PC-9 (cell line): ENCODE results near the gene DIAPH2.

Experiments used
- CTCF ChIP-seq: fragments of 200-600 bp; sonication (generic); conservative IDR thresholded peaks from 2 replicates; pipeline ENCODE4 v1.6.1; 2017; ENCODE audit warnings: mixed run types, antibody characterized with exemption, mild to moderate bottlenecking, moderate library complexity
- EZH2 ChIP-seq: fragments of 200-600 bp; sonication (generic); IDR thresholded peaks from 2 replicates; pipeline ENCODE4 v1.8.0; 2017; ENCODE audit warnings: antibody characterized with exemption, low read depth

DNA sequence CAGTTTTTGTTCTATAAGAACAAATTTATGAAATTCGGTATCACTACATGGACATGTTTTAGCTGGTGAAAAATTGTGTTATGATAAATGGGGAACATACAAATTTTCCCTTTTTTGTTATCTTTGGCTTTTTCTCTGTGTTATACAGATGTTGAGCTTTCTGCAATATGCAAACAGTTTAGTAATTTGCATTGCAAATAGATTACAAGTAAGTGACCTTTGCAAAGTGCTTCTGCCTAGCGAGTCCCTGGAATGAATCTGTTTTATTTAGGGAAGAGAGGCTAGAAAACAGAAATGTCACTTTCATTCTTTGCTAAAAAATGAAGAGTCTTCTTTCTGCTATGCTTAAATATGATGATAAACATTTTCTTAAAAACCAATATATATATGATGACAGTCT is 660.1 kb downstream of the DIAPH2 start:
- TF ChIP-seq CTCF (no peak), EZH2 (no peak)
